SK-N-SH (cell line): ENCODE measurements around the gene PLD2. TPM values are rescaled to one million over a fixed set of nuclear protein-coding genes. Genes with fewer than 3 reads are reported as not detected.
A peak's percentile ranks its signal among the peaks of the same experiment; 100 is the strongest.

ENCODE experiments used
- CTCF ChIA-PET: fragments of 300-600, 350-600 bp; formaldehyde crosslinking; extraction: SDS; loops from one replicate; lab custom pipeline; 2021; lab: Yijun Ruan, JAX
- POLR2A ChIA-PET: fragments of 350-600 bp; sonication (Branson Sonifier 250); formaldehyde crosslinking; extraction: SDS; loops from one replicate; lab custom pipeline; 2020; ENCODE audit warnings: antibody characterized with exemption, inconsistent platforms; lab: Yijun Ruan, JAX
- DNase-seq: peaks from one replicate; pipeline ENCODE4 v3.0.0; 2012
- H2AFZ ChIP-seq: fragments of 200-600 bp; sonication (generic); 2 replicates; pipeline ENCODE4 v1.8.1; 2016; ENCODE audit warnings: antibody characterized with exemption, mild to moderate bottlenecking, low read depth
- H3F3A ChIP-seq: fragments of 200-600 bp; sonication (generic); replicated peaks from 2 replicates; pipeline ENCODE3; 2016; ENCODE audit warnings: antibody characterized with exemption, mild to moderate bottlenecking; ENCODE audit not compliant: insufficient read depth
- H3K27ac ChIP-seq, 2 experiments: fragments of 200-500 bp in 1 of 2; fragments of 200-600 bp in 1 of 2; sonication (Bioruptor generic) in 1 of 2; sonication (generic), shearing (Covaris generic) in 1 of 2; 2 replicates each; pipeline versions ENCODE4 v1.5.1 to v1.6.1; 2014 to 2016; ENCODE audit warnings: low read depth in 2 of 2, inconsistent platforms in 1 of 2, low read length in 1 of 2, mild to moderate bottlenecking in 1 of 2, mixed read lengths in 1 of 2
- H3K27me3 ChIP-seq: fragments of 200-600 bp; sonication (generic), shearing (Covaris generic); 2 replicates; pipeline ENCODE4 v1.6.1; 2016; ENCODE audit warnings: mixed run types; ENCODE audit not compliant: insufficient read depth
- H3K36me3 ChIP-seq, 2 experiments: fragments of 200-500 bp in 1 of 2; fragments of 200-600 bp in 1 of 2; sonication (Bioruptor generic) in 1 of 2; sonication (generic) in 1 of 2; replicated peaks in 1 of 2; 2 replicates each; pipeline versions ENCODE3 to v1.5.1; 2014 to 2016; ENCODE audit warnings: low read length in 1 of 2, mild to moderate bottlenecking in 1 of 2; ENCODE audit not compliant: insufficient read depth in 2 of 2, control insufficient read depth in 1 of 2
- H3K4me1 ChIP-seq, 2 experiments: fragments of 200-500 bp in 1 of 2; fragments of 200-600 bp in 1 of 2; sonication (Bioruptor generic) in 1 of 2; sonication (generic), shearing (Covaris generic) in 1 of 2; 2 replicates each; pipeline versions ENCODE4 v1.5.1 to v1.6.1; 2014 to 2016; ENCODE audit warnings: low read depth in 1 of 2, low read length in 1 of 2, mixed run types in 1 of 2; ENCODE audit not compliant: insufficient read depth in 2 of 2, control insufficient read depth in 1 of 2
- H3K4me2 ChIP-seq: fragments of 200-600 bp; sonication (generic), shearing (Covaris generic); 2 replicates; pipeline ENCODE4 v1.6.1; 2017; ENCODE audit warnings: mixed run types
- H3K4me3 ChIP-seq, 2 experiments: fragments of 200-500 bp in 1 of 2; fragments of 200-600 bp in 1 of 2; sonication (Bioruptor generic) in 1 of 2; sonication (generic), shearing (Covaris generic) in 1 of 2; 2 replicates each; pipeline versions ENCODE4 v1.5.1 to v1.8.1; 2014 to 2016; ENCODE audit warnings: low read depth in 2 of 2, inconsistent platforms in 1 of 2, low read length in 1 of 2, mild to moderate bottlenecking in 1 of 2, mixed read lengths in 1 of 2, moderate library complexity in 1 of 2
- H3K79me2 ChIP-seq: fragments of 200-600 bp; sonication (generic); 2 replicates; pipeline ENCODE4 v1.8.1; 2017; ENCODE audit warnings: mild to moderate bottlenecking; ENCODE audit not compliant: insufficient read depth
- H3K9ac ChIP-seq: fragments of 200-600 bp; sonication (generic); 2 replicates; pipeline ENCODE4 v1.6.1; 2017; ENCODE audit warnings: mixed run types
- H3K9me2 ChIP-seq: fragments of 200-600 bp; sonication (generic); 2 replicates; pipeline ENCODE4 v1.6.1; 2017; ENCODE audit warnings: mixed run types
- H3K9me3 ChIP-seq: fragments of 200-600 bp; sonication (generic); 2 replicates; pipeline ENCODE4 v1.6.1; 2017; ENCODE audit warnings: mixed run types, mild to moderate bottlenecking, moderate library complexity
- H4K20me1 ChIP-seq: fragments of 200-600 bp; sonication (generic); 2 replicates; pipeline ENCODE4 v1.6.1; 2017; ENCODE audit warnings: mild to moderate bottlenecking, mixed run types; ENCODE audit not compliant: insufficient read depth
- ELF1 ChIP-seq: IDR thresholded peaks from 2 replicates; pipeline ENCODE4 v1.4.0; 2012
- FOXJ3 ChIP-seq: sonication (generic); formaldehyde crosslinking; IDR thresholded peaks from 2 replicates; pipeline ENCODE4 v1.5.1; 2020; ENCODE audit warnings: mild to moderate bottlenecking, missing genetic modification reagents
- MEF2A ChIP-seq: IDR thresholded peaks from 2 replicates; pipeline ENCODE4 v1.4.0; 2012; ENCODE audit warnings: low read depth, borderline replicate concordance
- MXI1 ChIP-seq: IDR thresholded peaks from 2 replicates; pipeline ENCODE4 v1.6.1; 2012; ENCODE audit warnings: mild to moderate bottlenecking, low read depth, low read length, improper control_type of control experiment
- NRF1 ChIP-seq: IDR thresholded peaks from 2 replicates; pipeline ENCODE4 v1.6.1; 2012; ENCODE audit warnings: low read depth, mild to moderate bottlenecking, low read length
- PBX3 ChIP-seq: IDR thresholded peaks from 2 replicates; pipeline ENCODE4; 2012
- RAD21 ChIP-seq: IDR thresholded peaks from 2 replicates; pipeline ENCODE4 v1.6.1; 2012; ENCODE audit warnings: mild to moderate bottlenecking, low read length
- REST ChIP-seq: IDR thresholded peaks from 2 replicates; pipeline ENCODE4 v1.6.1; 2012; ENCODE audit warnings: mild to moderate bottlenecking, low read depth, low read length, moderate library complexity
- SIN3A ChIP-seq: IDR thresholded peaks from 2 replicates; pipeline ENCODE4 v1.6.1; 2012; ENCODE audit warnings: low read depth, mild to moderate bottlenecking, low read length, moderate library complexity, borderline replicate concordance
- SMC3 ChIP-seq: IDR thresholded peaks from 2 replicates; pipeline ENCODE4 v1.6.1; 2012; ENCODE audit warnings: low read depth, low read length, improper control_type of control experiment
- TCF12 ChIP-seq: IDR thresholded peaks from 2 replicates; pipeline ENCODE4 v1.4.0; 2012
- TEAD4 ChIP-seq: IDR thresholded peaks from 2 replicates; pipeline ENCODE4 v1.4.0; 2012; ENCODE audit warnings: mild to moderate bottlenecking, borderline replicate concordance; ENCODE audit not compliant: insufficient read depth
- USF2 ChIP-seq: fragments of 150-350 bp; IDR thresholded peaks from 2 replicates; pipeline ENCODE4 v1.6.1; 2017; ENCODE audit warnings: antibody characterized with exemption, low read length, low read depth, borderline replicate concordance
- WGBS: methylation state at CpG from one replicate; pipeline ENCODE4 v1.1.6; 2017; ENCODE audit warnings: low lambda C conversion rate; 5-methylcytosine and 5-hydroxymethylcytosine counted together
- polyA plus RNA-seq, 3 experiments: library from polyadenylated mRNA; depleted of rRNA; stranded (reverse); fragments of >200 nt; gene quantifications; 2 replicates each; pipeline ENCODE4 v1.2.3, GENCODE V29; 2012

Gene PLD2
- polyA plus RNA-seq, 1 of the 3 experiments (the other 2 are of a cell fraction): 42.5 TPM

GRCh38 chr17:4796552-4796920 lies 10.4 kb upstream of the PLD2 start:
- Histone ChIP-seq H3F3A (no peaks in the 10 kb centered on the region), H4K20me1 (no peaks in the 10 kb centered on the region), H3K27ac (peak overlapping the region; percentile 78 to 80), H3K4me3 (peak overlapping the region; percentile 81 to 95), H3K36me3 (peaks cover 11 to 18% of the 10 kb centered on the region in 2 experiments), H3K9me2 (no peaks in the 10 kb centered on the region), H3K9me3 (no peaks in the 10 kb centered on the region), H3K9ac (peak overlapping the region; percentile 88), H3K4me1 (peaks cover 0 to 8% of the 10 kb centered on the region in 2 experiments; a peak in 1 of 4 replicates), H3K27me3 (no peaks in the 10 kb centered on the region), H3K4me2 (peak overlapping the region; percentile 72), H3K79me2 (peaks cover 23% of the 10 kb centered on the region), H2AFZ (peak overlapping the region; percentile 60)
- 0% methylated on average over 7 of the region's 7 CpGs for WGBS
- ChIA-PET CTCF (interaction anchor here (0.8 to 1.8 kb wide), 5 partner anchors 9 to 230 kb away, joined by 3 to 11 read pairs (median 4); no protein-coding TSS in a partner anchor), POLR2A (interaction anchor here (0.7 to 1.3 kb wide), 2 partner anchors 10 to 623 kb away, joined by 3 to 11 read pairs; partner anchors contain the start of genes NUP88 and PLD2)
- peak; percentile 75 for DNase-seq
- TF ChIP-seq USF2 (no peak), PBX3 (no peak), MXI1 (peak; percentile 46; the same call in 1 of the 2 replicates), SMC3 (0 out of 2 replicates have a peak, but pooled peaks have one; percentile 6)

GRCh38 chr17:4800462-4801196 lies 6.3 kb upstream of the PLD2 start:
- H3K9me2 ChIP-seq: no peaks in the 10 kb centered on the region
- no peak overlapping the region for H3K9ac ChIP-seq
- H3K9me3 ChIP-seq: no peaks in the 10 kb centered on the region
- TF ChIP-seq TCF12 (no peak), NRF1 (no peak), FOXJ3 (CRISPR knock-in tag) (no peak), PBX3 (no peak), ELF1 (no peak), REST (no peak), RAD21 (no peak), SMC3 (no peak), MEF2A (no peak), TEAD4 (no peak), SIN3A (no peak)
- TF ChIP-seq, all 33 proteins: peak for 0
- H4K20me1 ChIP-seq: no peaks in the 10 kb centered on the region
- no peak overlapping the region for H3K4me2 ChIP-seq
- 75% methylated on average over 10 of the region's 10 CpGs for WGBS
- H3K27me3 ChIP-seq: no peaks in the 10 kb centered on the region
- H3K27ac ChIP-seq: no peak overlapping the region
- H3F3A ChIP-seq: no peaks in the 10 kb centered on the region
- no peak overlapping the region for H3K4me3 ChIP-seq
- CTCF ChIA-PET: interaction anchor here (0.7 to 1.1 kb wide), 2 partner anchors 10 to 11 kb away, joined by 3 to 6 read pairs; no protein-coding TSS in a partner anchor
- H3K4me1 ChIP-seq: peaks cover 0 to 8% of the 10 kb centered on the region in 2 experiments; a peak in 1 of 4 replicates
- DNase-seq: no peak
- H3K36me3 ChIP-seq: peaks cover 11 to 18% of the 10 kb centered on the region in 2 experiments
- POLR2A ChIA-PET: no interaction called here
- no peak overlapping the region for H2AFZ ChIP-seq
- H3K79me2 ChIP-seq: peaks cover 26% of the 10 kb centered on the region
